Measurements from ENCODE around the gene REEP3.
"Not testable (repeated sequence)": the region's sequence is repeated elsewhere in the genome, so short reads cannot be mapped to it uniquely, and the experiment has no call there.

The REEP3 gene

DNA sequence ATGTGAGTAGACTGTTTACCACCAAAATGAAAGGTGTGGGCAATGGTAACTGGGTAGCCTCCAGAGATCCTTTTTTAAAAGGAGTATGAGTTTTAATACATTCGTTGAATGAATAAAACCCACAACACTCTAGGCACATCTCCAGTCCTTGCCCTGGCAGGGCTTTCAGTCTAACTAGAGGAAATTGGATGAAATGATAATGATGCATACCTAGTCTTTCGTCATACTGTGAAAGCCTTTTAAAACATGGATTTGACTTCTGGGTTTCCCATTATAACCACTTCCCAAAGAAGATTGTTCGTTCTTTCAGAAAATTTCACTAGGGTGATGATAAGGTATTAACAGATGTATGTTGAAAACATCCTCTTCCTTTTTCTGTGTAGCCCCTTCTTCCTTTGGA, 110.8 kb downstream of the REEP3 start:
- DNase-seq, result no peak

GRCh38 chr10:63633677-63634487, 112.7 kb downstream of the REEP3 start:
- no peak for DNase-seq

- no peak for DNase-seq
Measured at GRCh38 chr10:63634488-63635065, 113.4 kb downstream of the REEP3 start.

GRCh38 chr10:63636812-63637211, 115.6 kb downstream of the REEP3 start:
- DNase-seq, result no peak

- DNase-seq, result no peak
Measured at GRCh38 chr10:63637901-63638327, 116.7 kb downstream of the REEP3 start.

DNA sequence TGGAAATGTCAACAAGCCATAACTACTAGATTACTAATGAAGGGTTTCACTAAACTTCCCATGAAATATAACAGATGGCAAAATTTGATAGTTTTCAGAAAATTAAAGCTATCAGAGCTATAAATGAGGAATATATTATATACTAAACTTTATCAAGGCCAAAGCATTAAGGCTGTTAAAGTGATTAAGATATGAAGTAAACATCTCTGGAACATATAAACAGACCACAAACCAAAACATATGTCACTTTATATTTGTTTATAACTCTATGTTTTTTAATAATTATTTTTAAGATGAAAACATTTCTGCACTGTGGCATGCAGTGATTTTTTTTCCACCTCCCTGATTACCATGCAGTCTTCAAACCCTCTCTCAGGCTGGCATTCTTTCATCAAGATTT, 120.2 kb downstream of the REEP3 start:
- no peak for DNase-seq

DNA sequence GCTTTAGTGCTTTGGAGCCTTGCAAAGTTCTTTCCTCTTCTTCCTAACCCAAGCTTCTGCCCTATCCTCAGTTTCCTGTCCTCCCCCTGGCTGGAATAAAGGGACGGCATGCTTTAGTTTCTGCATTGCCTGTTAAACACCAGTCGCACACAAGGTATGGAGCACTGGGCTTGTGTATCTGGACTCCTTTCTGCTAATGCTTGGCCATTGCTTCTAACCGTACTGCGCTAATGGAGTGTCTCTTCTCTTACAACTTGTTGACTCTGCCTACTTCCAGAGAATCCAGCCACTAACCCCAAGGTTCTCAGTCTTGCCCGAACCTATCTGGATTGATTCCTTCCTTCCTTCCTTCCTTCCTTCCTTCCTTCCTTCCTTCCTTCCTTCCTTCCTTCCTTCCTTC, 120.6 kb downstream of the REEP3 start:
- no peak for DNase-seq

DNA sequence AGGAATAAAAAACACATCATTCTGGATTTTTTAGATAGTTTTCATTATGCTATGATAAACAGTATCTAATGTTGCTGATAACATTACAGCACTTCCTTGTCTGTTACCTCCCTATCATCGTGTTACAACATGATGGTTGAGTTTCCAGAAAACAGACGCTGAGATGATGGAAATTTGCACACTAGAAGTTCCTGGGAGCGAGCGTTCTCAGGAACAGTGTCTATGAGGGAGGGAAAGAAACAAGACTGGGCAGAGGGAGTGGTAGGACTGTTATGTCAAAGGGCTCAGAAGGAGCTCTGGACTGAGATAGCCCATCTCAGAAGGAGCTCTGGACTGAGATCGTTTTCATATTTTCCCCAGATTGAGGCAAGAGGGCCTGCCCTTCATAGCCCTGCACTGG, 121.6 kb downstream of the REEP3 start:
- no peak for DNase-seq

DNA sequence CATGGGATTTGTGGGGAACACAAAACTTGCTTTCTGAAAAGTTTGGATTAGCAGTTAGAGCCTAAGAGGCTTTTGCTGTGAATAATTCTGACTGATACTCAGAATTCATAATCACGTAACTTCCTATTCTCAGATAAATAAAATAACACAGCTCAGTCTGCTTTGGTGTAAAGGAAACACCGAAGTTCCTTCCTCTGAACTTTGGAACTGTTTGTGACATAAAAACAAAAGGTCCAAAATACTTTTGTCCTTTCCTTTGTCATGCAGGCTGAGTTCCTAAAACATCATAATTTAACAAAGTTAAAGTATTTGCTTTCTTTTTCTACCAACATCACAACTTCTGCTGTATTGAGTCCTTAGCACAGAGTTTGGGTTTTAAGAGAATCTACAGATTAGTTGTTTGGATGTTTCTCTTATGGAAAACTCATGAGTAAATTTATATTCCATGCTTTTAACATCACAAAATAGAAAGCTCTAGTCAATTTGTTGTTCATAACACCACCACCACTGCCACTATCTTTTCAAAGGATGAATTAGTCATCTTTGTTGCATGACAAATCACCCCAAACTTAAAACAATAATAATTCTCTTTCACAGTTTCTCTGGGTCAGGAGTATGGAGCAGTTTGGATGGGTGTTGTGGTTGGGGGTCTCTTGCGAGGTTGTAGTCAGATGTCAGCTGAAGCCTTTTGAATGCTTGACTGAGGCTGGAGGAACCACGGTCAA, 123.4 kb downstream of the REEP3 start:
- DNase-seq, result no peak

DNA sequence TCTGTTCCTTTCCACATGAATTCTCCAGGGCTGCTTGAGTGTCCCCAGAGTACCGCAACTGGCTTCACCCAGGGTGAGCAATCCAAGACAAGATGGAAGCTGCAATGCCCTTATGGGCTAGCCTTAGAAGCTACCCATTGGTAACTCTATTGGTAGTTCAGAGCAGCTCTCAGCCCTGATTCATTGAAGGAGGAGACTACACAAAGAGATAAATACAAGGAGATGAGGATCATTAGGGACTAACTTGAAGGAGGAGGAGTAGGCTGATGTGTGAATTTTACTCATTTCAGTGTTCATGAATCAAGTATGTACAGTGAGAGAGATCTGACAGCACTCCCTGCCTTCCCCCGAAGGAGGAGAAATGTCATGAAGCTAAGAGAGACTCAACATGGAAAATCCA, 124.0 kb downstream of the REEP3 start:
- DNase-seq, result no peak

DNA sequence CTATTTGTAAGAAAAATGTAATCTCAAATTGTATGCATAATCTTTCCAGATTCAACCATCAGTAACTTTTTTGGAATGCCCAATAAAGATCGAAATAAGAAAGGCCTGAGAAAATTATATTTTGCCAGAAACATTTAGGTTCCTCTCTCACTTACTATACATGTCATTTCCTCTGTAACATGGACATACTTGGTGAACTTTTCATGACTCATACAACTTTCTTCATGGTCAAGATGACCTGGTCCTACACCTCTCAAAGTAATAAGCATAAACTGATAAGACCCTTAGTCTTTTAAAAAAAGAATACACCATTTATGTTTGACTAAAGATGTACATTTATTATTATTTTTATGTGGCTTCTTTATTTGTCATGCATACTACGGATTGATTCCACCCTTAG, 125.3 kb downstream of the REEP3 start:
- no peak for DNase-seq

- DNase-seq, result no peak
Measured at GRCh38 chr10:63651864-63652263, 130.7 kb downstream of the REEP3 start.

DNA sequence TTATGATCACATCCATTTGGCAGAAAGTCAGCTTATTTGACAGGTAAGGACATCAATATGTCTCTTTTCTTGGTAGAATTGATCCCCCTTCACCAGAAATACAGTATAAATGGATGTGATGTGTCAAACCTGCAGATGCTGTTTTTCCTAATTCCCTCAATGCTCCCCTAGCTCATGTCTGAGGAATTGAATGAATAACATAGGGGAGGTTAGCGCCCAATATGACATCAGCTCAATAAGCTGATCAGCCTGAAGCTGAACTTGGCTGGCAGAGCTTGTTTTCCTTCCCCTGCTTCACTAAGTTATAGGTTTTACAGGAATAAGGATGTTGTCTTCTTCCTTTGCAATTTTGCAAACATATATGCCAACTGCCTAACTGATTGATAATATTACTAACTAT, 132.5 kb downstream of the REEP3 start:
- no peak for DNase-seq

DNA sequence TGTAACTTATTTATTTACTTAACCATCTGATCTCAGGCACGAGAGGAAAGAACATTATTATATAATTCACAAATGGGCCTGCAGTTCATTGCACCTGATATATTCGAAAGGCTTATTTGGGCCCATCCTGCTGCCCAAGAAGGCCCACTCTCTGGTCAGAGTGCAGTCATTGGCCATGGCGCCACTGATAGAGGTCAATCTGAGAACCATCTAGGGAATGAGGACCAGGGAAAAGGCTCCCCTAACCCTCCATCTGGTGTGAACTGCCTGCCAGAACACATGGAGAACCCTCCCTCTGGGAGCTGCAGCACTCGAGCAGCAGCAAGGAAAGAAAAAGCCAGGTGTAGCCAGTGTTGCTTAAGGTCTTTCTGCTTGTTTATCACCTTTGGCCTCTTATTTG, 136.6 kb downstream of the REEP3 start:
- DNase-seq, result no peak

- not testable (repeated sequence) for DNase-seq
Measured at GRCh38 chr10:63660941-63661340, 139.7 kb downstream of the REEP3 start.

GRCh38 chr10:63661347-63661746, 140.1 kb downstream of the REEP3 start:
- DNase-seq, result no peak

DNA sequence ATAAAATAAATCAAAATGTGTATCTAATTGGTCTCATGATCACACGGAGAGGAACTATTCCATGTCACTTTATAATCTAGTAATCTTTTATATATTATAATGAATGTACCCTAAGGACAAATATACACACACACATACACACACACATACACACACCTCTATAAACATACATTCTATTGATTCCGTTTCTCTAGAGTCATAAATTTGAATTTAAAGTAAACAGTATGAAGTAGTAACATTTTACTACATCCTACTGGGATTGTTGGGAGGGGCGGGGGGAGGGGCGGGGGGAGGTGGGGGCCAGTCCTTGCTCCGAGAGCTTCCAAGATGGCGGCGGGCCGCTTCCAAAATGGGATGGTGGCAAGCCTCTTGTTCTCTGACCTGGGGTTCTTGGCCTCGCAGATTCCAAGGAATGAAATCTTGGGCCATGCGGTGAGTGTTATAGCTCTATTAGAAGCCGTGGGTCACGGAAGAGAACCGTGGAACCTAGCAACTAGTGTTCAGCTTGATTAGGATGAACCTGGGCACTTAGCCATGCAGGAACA, 143.2 kb downstream of the REEP3 start:
- DNase-seq, result no peak

DNA sequence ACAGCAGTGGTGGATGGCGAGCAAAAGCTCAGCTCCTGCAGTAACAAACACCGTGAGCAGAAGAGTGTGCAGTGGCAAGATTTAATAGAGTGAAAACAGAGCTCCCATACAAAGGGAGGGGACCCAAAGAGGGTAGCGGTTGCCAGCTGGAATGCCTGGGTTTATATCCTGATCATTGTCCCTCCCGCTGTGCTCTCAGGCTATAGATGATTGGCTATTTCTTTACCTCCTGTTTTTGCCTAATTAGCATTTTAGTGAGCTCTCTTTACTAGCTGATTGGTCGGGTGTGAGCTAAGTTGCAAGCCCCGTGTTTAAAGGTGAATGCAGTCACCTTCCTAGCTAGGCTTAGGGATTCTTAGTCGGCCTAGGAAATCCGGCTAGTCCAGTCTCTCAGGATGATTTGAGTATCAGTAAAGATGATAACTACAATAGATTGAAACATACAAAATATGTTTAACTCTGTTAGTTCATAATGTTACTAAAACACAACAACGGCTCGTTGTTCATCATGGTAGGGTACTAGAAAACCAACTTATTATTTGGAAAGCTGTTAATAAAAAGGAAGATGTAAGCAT, 143.9 kb downstream of the REEP3 start:
- not testable (repeated sequence) for DNase-seq

DNA sequence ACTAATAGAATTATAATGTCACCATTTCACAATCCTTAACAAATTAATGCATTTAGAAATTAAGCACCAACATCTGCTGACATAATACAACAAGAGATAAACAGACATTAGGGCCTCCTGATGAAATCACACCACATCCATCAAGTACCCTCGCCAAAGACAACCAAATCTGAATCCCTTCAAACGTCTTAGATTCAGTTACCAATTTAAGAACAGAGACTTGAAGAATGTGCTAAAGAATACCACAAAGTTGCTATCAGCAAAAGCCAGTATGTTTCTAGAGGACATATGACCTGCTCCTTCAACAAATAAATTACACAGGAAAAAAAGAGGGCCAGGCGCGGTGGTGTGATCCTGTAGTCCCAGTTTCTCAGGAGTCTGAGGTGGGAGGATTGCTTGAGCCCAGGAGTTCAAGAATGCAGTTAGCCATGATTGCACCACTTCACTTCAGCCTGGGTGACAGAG, 144.5 kb downstream of the REEP3 start:
- DNase-seq, result no peak

DNA sequence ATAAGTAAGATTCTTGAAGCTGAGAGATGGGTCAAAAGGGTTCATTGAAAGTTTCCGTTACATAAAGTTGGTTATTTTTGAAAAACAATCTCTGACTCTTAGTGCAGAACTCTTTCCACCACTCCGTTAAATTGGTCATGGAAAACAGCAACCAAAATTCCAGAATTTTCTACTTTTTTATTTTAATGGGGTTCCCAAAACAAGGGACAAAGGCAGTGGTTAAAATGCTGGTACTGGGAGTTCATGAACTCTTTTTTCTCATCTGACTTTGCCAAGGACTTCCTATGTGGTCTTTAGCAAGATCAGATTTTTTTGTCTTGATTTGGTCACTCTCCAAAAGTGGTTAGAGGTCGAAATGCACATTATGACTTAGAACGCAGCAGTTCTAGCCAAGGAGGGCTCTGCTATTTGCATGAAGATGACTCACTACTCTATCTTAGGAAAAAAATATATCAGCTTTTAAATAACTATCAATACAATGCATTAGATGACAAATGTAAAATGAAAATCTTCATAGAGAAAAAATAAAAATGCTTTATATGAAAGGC, 145.7 kb downstream of the REEP3 start:
- DNase-seq, result no peak

DNA sequence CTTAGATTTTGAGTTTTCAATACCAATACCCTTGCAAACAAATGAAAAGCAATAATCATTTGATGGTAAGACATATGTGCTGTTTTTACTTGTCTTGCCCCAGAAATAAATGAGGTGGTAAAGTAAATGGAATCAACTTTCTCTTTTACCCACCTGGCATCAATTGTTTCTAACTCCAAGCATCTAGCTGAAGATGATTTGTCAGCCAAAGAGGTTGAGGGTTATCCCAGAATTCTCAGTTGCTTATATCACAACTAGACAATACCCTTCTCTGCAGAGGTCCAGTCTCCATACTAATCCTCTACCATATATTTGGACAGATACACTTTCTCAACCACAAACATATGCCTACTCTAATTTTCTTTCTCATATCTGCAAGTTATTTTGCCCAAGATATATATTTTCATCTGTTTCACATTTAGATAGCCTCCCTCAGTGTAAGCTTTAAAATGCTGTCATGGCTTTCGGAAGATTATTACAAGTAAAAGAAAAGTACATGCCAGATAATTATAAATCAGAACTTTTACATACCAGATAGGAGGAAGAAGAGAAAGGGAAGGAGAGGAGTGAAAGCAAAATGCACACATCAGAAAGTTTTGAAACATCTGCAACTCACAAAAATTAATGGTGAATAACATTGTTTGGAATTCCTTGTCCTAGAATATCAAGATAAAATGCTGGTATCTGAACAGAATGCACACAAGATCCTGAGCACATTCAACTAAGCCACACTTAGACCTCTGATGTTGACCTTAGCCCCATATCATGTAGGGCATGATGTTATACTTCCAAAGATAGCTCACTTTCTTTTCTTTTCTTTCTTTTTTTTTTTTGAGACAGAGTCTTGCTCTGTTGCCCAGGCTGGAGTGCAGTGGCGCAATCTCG, 146.6 kb downstream of the REEP3 start:
- DNase-seq, result no peak

Measured in effector CD4-positive, alpha-beta T cell (primary cell).